Calu3 (cell line): Measurements from ENCODE around the gene SLC66A2. TPM values are rescaled to one million over a fixed set of nuclear protein-coding genes. Genes with fewer than 3 reads are reported as not detected.

Experiments used
- BruUV-seq: library from RNA; stranded (reverse); fragments of 400-500 nt; replicated peaks from 2 replicates; lab custom pipeline; 2021; lab: Mats Ljungman, UMichigan
- CTCF ChIA-PET: fragments of 300-600 bp; sonication (Branson Sonifier 250); formaldehyde crosslinking; loops from one replicate; lab custom pipeline; 2022; ENCODE audit warnings: antibody characterized with exemption; lab: Charles Lee
- DNase-seq: peaks from one replicate; pipeline ENCODE4 v3.0.0; 2022
- H3K27ac Mint-ChIP-seq: one replicate; pipeline ENCODE4 v1.8.0; 2022; ENCODE audit warnings: mixed read lengths; ENCODE audit not compliant: unreplicated experiment
- H3K27me3 Mint-ChIP-seq: one replicate; pipeline ENCODE4 v1.8.0; 2022; ENCODE audit warnings: mixed read lengths; ENCODE audit not compliant: unreplicated experiment
- H3K36me3 Mint-ChIP-seq: one replicate; pipeline ENCODE4 v1.8.0; 2022; ENCODE audit warnings: mild to moderate bottlenecking, moderate library complexity, mixed read lengths; ENCODE audit not compliant: insufficient read depth, unreplicated experiment
- H3K4me1 Mint-ChIP-seq: one replicate; pipeline ENCODE4 v1.8.0; 2022; ENCODE audit warnings: mild to moderate bottlenecking, low read depth, mixed read lengths; ENCODE audit not compliant: unreplicated experiment
- H3K4me3 Mint-ChIP-seq: one replicate; pipeline ENCODE4 v1.8.0; 2022; ENCODE audit warnings: mild to moderate bottlenecking, low read depth, moderate library complexity, mixed read lengths; ENCODE audit not compliant: unreplicated experiment
- H3K9me3 Mint-ChIP-seq: one replicate; pipeline ENCODE4 v1.8.0; 2022; ENCODE audit warnings: low read depth, mixed read lengths; ENCODE audit not compliant: unreplicated experiment
- intact Hi-C: fragments of 100-400 bp; cut with micrococcal nuclease; formaldehyde crosslinking; loops from one replicate; pipeline ENCODE4 v1.10.0; 2022; ENCODE audit not compliant: unreplicated experiment
- total RNA-seq: library from RNA; stranded (reverse); gene quantifications from 2 replicates; pipeline ENCODE4 v1.2.3, GENCODE V29; 2022
- TF ChIP-seq, protein P1 (sequence below): fragments of 200-600 bp; IDR thresholded peaks from one replicate; pipeline ENCODE4 v1.8.0; 2022; ENCODE audit warnings: antibody characterized with exemption; ENCODE audit not compliant: unreplicated experiment

The SLC66A2 gene
- total RNA-seq, 1 experiment from 2014 or later = 19.5 TPM

DNA sequence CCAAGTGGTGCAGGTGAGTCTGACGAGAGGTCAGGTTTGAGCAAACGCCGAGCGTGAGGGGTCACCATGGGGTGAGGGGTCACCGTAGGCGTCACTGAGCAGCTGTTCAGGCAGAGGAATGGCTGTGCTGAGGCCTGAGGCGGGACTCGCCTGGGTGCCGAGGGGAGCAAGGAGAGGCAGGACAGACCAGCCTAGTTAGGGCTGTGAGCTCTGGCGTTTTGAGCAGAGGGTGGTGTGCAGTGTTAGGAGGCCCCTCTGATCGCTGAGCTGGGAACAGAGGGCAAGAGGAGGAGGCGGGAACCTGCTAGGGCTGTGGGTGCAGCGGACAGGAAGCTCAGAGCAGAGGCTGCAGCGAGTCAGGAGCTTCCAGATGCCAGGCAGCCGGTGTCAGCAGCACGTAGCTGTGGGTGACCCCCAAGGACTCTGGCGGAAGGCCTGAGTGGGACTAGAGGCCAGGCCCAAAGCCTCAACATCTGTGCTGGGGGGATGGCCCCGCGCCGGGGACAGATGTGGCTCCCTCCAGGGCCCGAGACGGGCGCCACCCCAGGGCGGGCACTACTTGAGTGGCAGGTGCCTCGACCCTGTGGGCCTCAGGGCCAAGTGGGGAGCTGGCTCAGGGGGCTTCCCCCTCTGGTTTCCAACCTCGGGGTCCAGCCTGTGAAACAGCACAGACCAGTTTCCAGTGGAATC is 98.0 kb downstream of the SLC66A2 start:
- H3K27me3 Mint-ChIP-seq = no peaks in the 10 kb centered on the region
- no peak for DNase-seq

GRCh38 chr18:79852561-79853302 is 98.7 kb downstream of the SLC66A2 start:
- H3K4me3 Mint-ChIP-seq = no peak overlapping the region
- no peak for DNase-seq
- no TSS peak for BruUV-seq
- intact Hi-C loops = no loop called here
- H3K9me3 Mint-ChIP-seq = peaks cover 3% of the 10 kb centered on the region
- H3K4me1 Mint-ChIP-seq = no peaks in the 10 kb centered on the region
- H3K27ac Mint-ChIP-seq = no peak overlapping the region
- CTCF ChIA-PET = no interaction called here
- TF ChIP-seq, protein P1, sequence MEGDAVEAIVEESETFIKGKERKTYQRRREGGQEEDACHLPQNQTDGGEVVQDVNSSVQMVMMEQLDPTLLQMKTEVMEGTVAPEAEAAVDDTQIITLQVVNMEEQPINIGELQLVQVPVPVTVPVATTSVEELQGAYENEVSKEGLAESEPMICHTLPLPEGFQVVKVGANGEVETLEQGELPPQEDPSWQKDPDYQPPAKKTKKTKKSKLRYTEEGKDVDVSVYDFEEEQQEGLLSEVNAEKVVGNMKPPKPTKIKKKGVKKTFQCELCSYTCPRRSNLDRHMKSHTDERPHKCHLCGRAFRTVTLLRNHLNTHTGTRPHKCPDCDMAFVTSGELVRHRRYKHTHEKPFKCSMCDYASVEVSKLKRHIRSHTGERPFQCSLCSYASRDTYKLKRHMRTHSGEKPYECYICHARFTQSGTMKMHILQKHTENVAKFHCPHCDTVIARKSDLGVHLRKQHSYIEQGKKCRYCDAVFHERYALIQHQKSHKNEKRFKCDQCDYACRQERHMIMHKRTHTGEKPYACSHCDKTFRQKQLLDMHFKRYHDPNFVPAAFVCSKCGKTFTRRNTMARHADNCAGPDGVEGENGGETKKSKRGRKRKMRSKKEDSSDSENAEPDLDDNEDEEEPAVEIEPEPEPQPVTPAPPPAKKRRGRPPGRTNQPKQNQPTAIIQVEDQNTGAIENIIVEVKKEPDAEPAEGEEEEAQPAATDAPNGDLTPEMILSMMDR = no peak
- peaks cover 5% of the 10 kb centered on the region for H3K36me3 Mint-ChIP-seq
- H3K27me3 Mint-ChIP-seq = no peaks in the 10 kb centered on the region

More for the DNA sequence above, 98.0 kb downstream of the SLC66A2 start:
- TF ChIP-seq, protein P1 = no peak
- Mint-ChIP-seq H3K4me1 (no peaks in the 10 kb centered on the region), H3K4me3 (no peak overlapping the region), H3K36me3 (peaks cover 5% of the 10 kb centered on the region), H3K27ac (no peak overlapping the region), H3K9me3 (peaks cover 3% of the 10 kb centered on the region)
- intact Hi-C loops = no loop called here
- no TSS peak for BruUV-seq
- CTCF ChIA-PET = interaction anchor here (0.6 kb wide), 1 partner anchor 139 kb away, joined by 4 read pairs; no protein-coding TSS in a partner anchor

Other genes starting within 250 kb of the SLC66A2 start
- gene KCNG2, start 153.7 kb downstream of the SLC66A2 start, total RNA-seq = not detected in 2 replicates
- 17.9 and 18.8 TPM in 2 replicates for gene HSBP1L1, start 13.0 kb upstream of the SLC66A2 start, total RNA-seq
- gene TXNL4A, start 36.9 kb upstream of the SLC66A2 start, total RNA-seq = 64.1 and 75.9 TPM in 2 replicates
- 20.5 TPM in 2 replicates for gene RBFA, start 82.8 kb upstream of the SLC66A2 start, total RNA-seq
- gene ADNP2, start 157.6 kb upstream of the SLC66A2 start, total RNA-seq = 13.8 and 14.3 TPM in 2 replicates